A673 (cell line): ENCODE results near the gene PIAS1. TPM values are rescaled to one million over a fixed set of nuclear protein-coding genes. Genes with fewer than 3 reads are reported as not detected.

Source experiments
- BruUV-seq: library from RNA; stranded (reverse); fragments of 400-500 nt; replicated peaks from 2 replicates; lab custom pipeline; 2021; lab: Mats Ljungman, UMichigan
- CTCF ChIA-PET: fragments of 300-600 bp; sonication (Branson Sonifier 250); formaldehyde crosslinking; loops from one replicate; lab custom pipeline; 2022; ENCODE audit warnings: antibody characterized with exemption; lab: Charles Lee
- POLR2A ChIA-PET: fragments of 300-600 bp; sonication (Branson Sonifier 250); formaldehyde crosslinking; loops from one replicate; lab custom pipeline; 2022; ENCODE audit warnings: antibody characterized with exemption; ENCODE audit not compliant: low non-redundant PET; lab: Charles Lee
- DNase-seq: peaks from one replicate; pipeline ENCODE4 v3.0.0-alpha.2; 2015; ENCODE audit warnings: low spot score
- H3K27ac ChIP-seq: fragments of 200-600 bp; sonication (generic); 2 replicates; pipeline ENCODE4 v1.5.1; 2016; ENCODE audit warnings: mixed run types, low read depth, mild to moderate bottlenecking, mixed read lengths, antibody characterized with exemption, low read length; ENCODE audit not compliant: poor library complexity, severe bottlenecking
- H3K27me3 ChIP-seq: fragments of 200-600 bp; sonication (generic); replicated peaks from 2 replicates; pipeline ENCODE4 v1.6.1; 2017; ENCODE audit warnings: mixed run types, low read depth, mild to moderate bottlenecking, mixed read lengths, antibody characterized with exemption, low read length; ENCODE audit not compliant: insufficient read depth, poor library complexity
- H3K36me3 ChIP-seq: fragments of 200-600 bp; sonication (generic); 2 replicates; pipeline ENCODE4 v1.6.1; 2016; ENCODE audit warnings: mixed run types, mild to moderate bottlenecking, mixed read lengths, antibody characterized with exemption, low read length; ENCODE audit not compliant: insufficient read depth, poor library complexity, severe bottlenecking
- H3K4me1 ChIP-seq: fragments of 200-600 bp; sonication (generic); 2 replicates; pipeline ENCODE4 v1.6.1; 2017; ENCODE audit warnings: mixed run types, mild to moderate bottlenecking, mixed read lengths, antibody characterized with exemption, low read length; ENCODE audit not compliant: insufficient read depth, poor library complexity, severe bottlenecking
- H3K4me3 ChIP-seq: fragments of 200-600 bp; sonication (generic); 2 replicates; pipeline ENCODE4 v1.5.1; 2016; ENCODE audit warnings: low read depth, mixed run types, mild to moderate bottlenecking, mixed read lengths, low read length; ENCODE audit not compliant: poor library complexity, severe bottlenecking
- H3K9me3 ChIP-seq: fragments of 200-600 bp; sonication (generic); 2 replicates; pipeline ENCODE4 v1.6.1; 2016; ENCODE audit warnings: mixed run types, low read depth, mild to moderate bottlenecking, mixed read lengths, antibody characterized with exemption, low read length; ENCODE audit not compliant: poor library complexity, severe bottlenecking
- CTCF ChIP-seq: fragments of 300-800, 200-600 bp; sonication (generic); conservative IDR thresholded peaks from 2 replicates; pipeline ENCODE4 v1.5.1; 2017; ENCODE audit warnings: low read depth, mild to moderate bottlenecking, antibody characterized with exemption, low read length, moderate library complexity, mixed read lengths
- EZH2 ChIP-seq: fragments of 200-600 bp; sonication (generic); IDR thresholded peaks from 2 replicates; pipeline ENCODE4 v1.6.1; 2017; ENCODE audit warnings: borderline replicate concordance, low read depth, mild to moderate bottlenecking, mixed read lengths, antibody characterized with exemption, low read length; ENCODE audit not compliant: poor library complexity, severe bottlenecking
- intact Hi-C: fragments of 100-400 bp; cut with micrococcal nuclease; formaldehyde crosslinking; loops from one replicate; pipeline ENCODE4 v1.10.0; 2022; ENCODE audit not compliant: unreplicated experiment
- total RNA-seq: library from RNA; stranded (reverse); gene quantifications from 2 replicates; pipeline ENCODE4 v1.2.3, GENCODE V29; 2021

The PIAS1 gene
- total RNA-seq, 1 experiment from 2014 or later, result 40.2 TPM

GRCh38 chr15:68235022-68235421, 180.9 kb downstream of the PIAS1 start:
- H3K27me3 ChIP-seq, result no peaks in the 10 kb centered on the region
- no peaks in the 10 kb centered on the region for H3K9me3 ChIP-seq
- H3K36me3 ChIP-seq, result no peaks in the 10 kb centered on the region
- intact Hi-C loops, result no loop called here
- DNase-seq, result no peak
- no peak overlapping the region for H3K4me3 ChIP-seq
- BruUV-seq, result no TSS peak
- no peak for TF ChIP-seq CTCF
- TF ChIP-seq EZH2, result no peak
- ChIA-PET CTCF (no interaction called here), POLR2A (no interaction called here)
- H3K4me1 ChIP-seq, result peaks cover 9% of the 10 kb centered on the region
- no peak overlapping the region for H3K27ac ChIP-seq

- no peaks in the 10 kb centered on the region for H3K9me3 ChIP-seq
- ChIA-PET CTCF (no interaction called here), POLR2A (no interaction called here)
- no peak overlapping the region for H3K27ac ChIP-seq
- H3K36me3 ChIP-seq, result no peaks in the 10 kb centered on the region
- no peak overlapping the region for H3K4me3 ChIP-seq
- H3K27me3 ChIP-seq, result no peaks in the 10 kb centered on the region
- no TSS peak for BruUV-seq
- H3K4me1 ChIP-seq, result no peaks in the 10 kb centered on the region
- no peak for DNase-seq
- intact Hi-C loops, result no loop called here
- TF ChIP-seq CTCF (no peak), EZH2 (no peak)
Measured at GRCh38 chr15:68239025-68239424, 184.9 kb downstream of the PIAS1 start.

DNA sequence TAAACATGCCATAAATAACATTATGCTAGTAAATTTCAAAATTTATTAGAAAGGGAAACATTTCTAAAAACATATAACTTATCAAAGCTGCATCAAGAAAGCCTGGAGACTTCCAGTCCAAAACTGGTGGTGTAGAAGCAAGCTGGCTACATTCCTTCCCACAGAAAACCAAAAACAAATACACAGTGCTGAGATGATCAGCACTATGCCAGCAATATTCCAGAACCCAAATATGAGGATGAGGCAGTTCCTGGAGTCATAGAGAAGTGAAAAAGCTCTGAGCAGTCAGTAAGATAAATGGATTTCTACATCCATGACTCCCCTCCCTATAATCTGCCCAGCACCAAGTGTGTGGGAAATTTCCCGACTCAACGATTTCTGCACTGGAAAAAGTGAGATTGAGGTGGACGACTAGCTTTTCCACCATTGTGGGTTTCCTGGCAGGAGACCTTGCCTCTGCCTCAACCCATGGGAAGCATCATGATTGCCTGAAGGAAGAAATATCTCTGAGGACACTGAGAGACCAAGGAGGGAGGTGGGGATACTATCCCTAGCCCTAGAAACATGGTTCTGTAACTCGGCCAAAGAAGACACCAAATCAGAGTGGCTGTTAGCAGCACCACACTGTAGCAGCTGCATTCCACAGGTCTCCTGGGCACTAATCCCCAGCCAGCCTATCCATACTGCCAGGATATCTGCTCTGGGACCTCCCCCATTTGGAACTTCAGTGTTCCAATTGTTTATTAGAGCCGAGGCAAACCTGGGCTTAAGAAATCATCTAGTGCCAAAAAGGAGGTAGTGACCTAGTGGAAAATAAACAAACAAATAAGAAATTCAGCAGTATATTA, 187.2 kb downstream of the PIAS1 start:
- Histone ChIP-seq H3K27me3 (no peaks in the 10 kb centered on the region), H3K4me3 (no peak overlapping the region), H3K4me1 (no peaks in the 10 kb centered on the region), H3K36me3 (no peaks in the 10 kb centered on the region), H3K27ac (no peak overlapping the region), H3K9me3 (no peaks in the 10 kb centered on the region)
- DNase-seq, result no peak
- intact Hi-C loops, result no loop called here
- TF ChIP-seq CTCF (no peak), EZH2 (no peak)
- ChIA-PET CTCF (no interaction called here), POLR2A (no interaction called here)
- BruUV-seq, result no TSS peak

Other genes starting within 250 kb of the PIAS1 start
- gene SKOR1, start 228.8 kb upstream of the PIAS1 start, total RNA-seq, result 0.21 and 0.37 TPM in 2 replicates
- not detected in 2 replicates for gene RNU6-1, start 214.3 kb upstream of the PIAS1 start, total RNA-seq
- 9.1 and 13.8 TPM in 2 replicates for gene CALML4, start 151.0 kb downstream of the PIAS1 start, total RNA-seq
- gene CLN6, start 175.4 kb downstream of the PIAS1 start, total RNA-seq, result 75.4 and 84.7 TPM in 2 replicates
- 44.6 and 47.3 TPM in 2 replicates for gene FEM1B, start 223.4 kb downstream of the PIAS1 start, total RNA-seq